OCI-LY1 (cell line): ENCODE data around the gene FBXW7.

Experiments
- H2AFZ ChIP-seq: fragments of 200-600 bp; sonication (generic), shearing (Covaris generic); 2 replicates; pipeline ENCODE4 v1.6.0; 2014; ENCODE audit warnings: antibody characterized with exemption, mild to moderate bottlenecking, low read length
- H3F3A ChIP-seq: fragments of 200-600 bp; sonication (generic), shearing (Covaris generic); 2 replicates; pipeline ENCODE4 v1.6.0; 2014; ENCODE audit warnings: mild to moderate bottlenecking, antibody characterized with exemption, low read length, moderate library complexity; ENCODE audit not compliant: insufficient read depth
- H3K27ac ChIP-seq: fragments of 200-600 bp; sonication (generic); 2 replicates; pipeline ENCODE4 v1.5.1; 2014; ENCODE audit warnings: low read length, mixed run types, mild to moderate bottlenecking, low read depth; ENCODE audit not compliant: poor library complexity, severe bottlenecking
- H3K27me3 ChIP-seq: fragments of 200-600 bp; sonication (generic); 2 replicates; pipeline ENCODE4 v1.6.0; 2014; ENCODE audit warnings: antibody characterized with exemption, mild to moderate bottlenecking, low read length, moderate library complexity; ENCODE audit not compliant: insufficient read depth
- H3K36me3 ChIP-seq: fragments of 200-600 bp; sonication (generic); 2 replicates; pipeline ENCODE4 v1.6.1; 2014; ENCODE audit warnings: mild to moderate bottlenecking, antibody characterized with exemption, low read length, moderate library complexity, mixed read lengths; ENCODE audit not compliant: insufficient read depth
- H3K4me1 ChIP-seq: fragments of 200-600 bp; sonication (generic); 2 replicates; pipeline ENCODE4 v1.5.1; 2014; ENCODE audit warnings: mild to moderate bottlenecking, low read length, moderate library complexity; ENCODE audit not compliant: insufficient read depth, severe bottlenecking
- H3K4me2 ChIP-seq: fragments of 200-600 bp; sonication (generic), shearing (Covaris generic); 2 replicates; pipeline ENCODE4 v1.6.1; 2014; ENCODE audit warnings: low read length
- H3K4me3 ChIP-seq: fragments of 200-600 bp; sonication (generic); 2 replicates; pipeline ENCODE4 v1.5.1; 2014; ENCODE audit warnings: low read length, low read depth, mild to moderate bottlenecking, mixed read lengths; ENCODE audit not compliant: poor library complexity, severe bottlenecking
- H3K79me2 ChIP-seq: fragments of 200-600 bp; shearing (Covaris generic); 2 replicates; pipeline ENCODE4 v1.6.1; 2016; ENCODE audit warnings: mixed run types, low read length, mixed read lengths; ENCODE audit not compliant: insufficient read depth
- H3K9ac ChIP-seq: fragments of 200-600 bp; sonication (generic), shearing (Covaris generic); 2 replicates; pipeline ENCODE4 v1.6.1; 2014; ENCODE audit warnings: mild to moderate bottlenecking, low read length, mixed read lengths
- H3K9me2 ChIP-seq: fragments of 200-600 bp; sonication (generic), shearing (Covaris generic); 2 replicates; pipeline ENCODE4 v1.6.1; 2014; ENCODE audit warnings: low read depth, mild to moderate bottlenecking, low read length, mixed read lengths
- H3K9me3 ChIP-seq: fragments of 200-600 bp; shearing (Covaris generic); 2 replicates; pipeline ENCODE4 v1.6.1; 2014; ENCODE audit warnings: low read length, mixed read lengths
- H4K20me1 ChIP-seq: fragments of 200-600 bp; sonication (generic), shearing (Covaris generic); 2 replicates; pipeline ENCODE4 v1.6.0; 2016; ENCODE audit warnings: mild to moderate bottlenecking, low read length; ENCODE audit not compliant: insufficient read depth
- CTCF ChIP-seq: fragments of 200-600 bp; sonication (generic), shearing (Covaris generic); IDR thresholded peaks from 2 replicates; pipeline ENCODE4 v1.5.1; 2017; ENCODE audit warnings: mild to moderate bottlenecking, antibody characterized with exemption, low read length, moderate library complexity, mixed read lengths
- EZH2 ChIP-seq: fragments of 200-600 bp; sonication (generic), shearing (Covaris generic); IDR thresholded peaks from 2 replicates; pipeline ENCODE4 v1.8.0; 2017; ENCODE audit warnings: borderline replicate concordance, mixed run types, mild to moderate bottlenecking, antibody characterized with exemption, low read length, moderate library complexity, mixed read lengths

FBXW7 gene

GRCh38 chr4:152294765-152295164 is 241.1 kb downstream of the FBXW7 start:
- Histone ChIP-seq H3K4me3 (no peak overlapping the region), H3K9me3 (no peaks in the 10 kb centered on the region), H3K4me1 (no peaks in the 10 kb centered on the region), H3K79me2 (no peaks in the 10 kb centered on the region), H3F3A (no peaks in the 10 kb centered on the region), H3K4me2 (no peak overlapping the region), H3K27ac (no peak overlapping the region), H2AFZ (no peak overlapping the region), H3K36me3 (no peaks in the 10 kb centered on the region), H3K9me2 (no peaks in the 10 kb centered on the region), H3K27me3 (no peaks in the 10 kb centered on the region), H3K9ac (no peak overlapping the region), H4K20me1 (no peaks in the 10 kb centered on the region)
- no peak for TF ChIP-seq EZH2
- TF ChIP-seq CTCF = no peak

- Histone ChIP-seq H3K4me2 (no peak overlapping the region), H3K27ac (no peak overlapping the region), H3K4me1 (no peaks in the 10 kb centered on the region), H3K27me3 (no peaks in the 10 kb centered on the region), H3K79me2 (no peaks in the 10 kb centered on the region), H3K9ac (no peak overlapping the region), H3F3A (no peaks in the 10 kb centered on the region), H3K9me3 (no peaks in the 10 kb centered on the region), H3K36me3 (no peaks in the 10 kb centered on the region), H4K20me1 (no peaks in the 10 kb centered on the region), H3K4me3 (no peak overlapping the region), H2AFZ (no peak overlapping the region), H3K9me2 (no peaks in the 10 kb centered on the region)
- TF ChIP-seq CTCF (no peak), EZH2 (no peak)
Measured at GRCh38 chr4:152294331-152294730, 241.6 kb downstream of the FBXW7 start.

GRCh38 chr4:152293527-152293926 is 242.4 kb downstream of the FBXW7 start:
- H3K4me3 ChIP-seq = no peak overlapping the region
- TF ChIP-seq EZH2 = no peak
- no peak for TF ChIP-seq CTCF
- H3K4me2 ChIP-seq = no peak overlapping the region
- H3K9me3 ChIP-seq = no peaks in the 10 kb centered on the region
- H3K36me3 ChIP-seq = no peaks in the 10 kb centered on the region
- H3K27me3 ChIP-seq = no peaks in the 10 kb centered on the region
- H3K27ac ChIP-seq = no peak overlapping the region
- H4K20me1 ChIP-seq = no peaks in the 10 kb centered on the region
- no peaks in the 10 kb centered on the region for H3K79me2 ChIP-seq
- H2AFZ ChIP-seq = no peak overlapping the region
- H3F3A ChIP-seq = no peaks in the 10 kb centered on the region
- no peak overlapping the region for H3K9ac ChIP-seq
- H3K4me1 ChIP-seq = no peaks in the 10 kb centered on the region
- H3K9me2 ChIP-seq = no peaks in the 10 kb centered on the region
